GM19438 (cell line): ENCODE data around the gene HIVEP3.
"Not testable (repeated sequence)": the region's sequence is repeated elsewhere in the genome, so short reads cannot be mapped to it uniquely, and the experiment has no call there.

ENCODE experiments used
- ATAC-seq: cut with Tn5 transposase; IDR thresholded peaks from one replicate; pipeline ENCODE4 v1.9.1; 2021; ENCODE audit warnings: low read depth; ENCODE audit not compliant: unreplicated experiment

Gene HIVEP3

DNA sequence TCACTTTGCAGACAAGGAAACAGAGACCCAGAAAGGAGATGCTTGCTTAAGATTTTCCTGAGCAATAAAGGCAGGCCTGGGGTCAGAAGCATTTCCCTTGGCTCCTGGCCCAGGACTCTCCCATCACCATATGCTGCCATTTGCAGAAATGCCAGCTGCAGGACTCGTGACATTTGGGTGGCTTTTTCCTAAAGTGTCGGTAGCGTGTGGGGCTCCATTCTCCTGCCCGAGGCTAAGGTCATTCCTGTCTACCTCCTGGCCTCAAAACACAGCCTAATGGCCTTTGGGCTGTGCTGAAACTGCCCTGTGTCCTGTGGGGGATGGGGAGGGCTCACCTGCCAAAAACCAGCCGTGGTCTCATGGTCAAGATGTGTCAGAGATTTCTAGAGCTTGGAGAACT, 218.1 kb downstream of the HIVEP3 start:
- ATAC-seq = no peak

DNA sequence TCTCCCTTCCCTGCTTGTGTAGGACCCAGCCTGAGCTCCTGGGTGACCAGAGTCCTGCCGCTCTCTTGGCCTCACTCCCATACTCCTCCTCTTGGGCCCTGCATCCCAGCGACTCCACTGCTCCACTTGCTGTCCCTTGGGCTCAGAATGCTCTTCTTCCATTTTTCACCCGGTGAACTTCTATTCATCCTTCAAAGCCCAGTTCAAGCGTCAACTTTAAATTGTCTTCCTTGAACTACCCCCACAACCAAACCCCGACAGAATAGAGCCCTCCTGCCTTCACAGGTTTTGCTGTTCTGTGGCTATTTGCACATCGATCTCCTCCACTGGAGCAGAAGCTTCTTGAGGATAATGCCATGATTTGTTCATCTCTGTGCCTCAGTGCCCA, 218.9 kb downstream of the HIVEP3 start:
- no peak for ATAC-seq

DNA sequence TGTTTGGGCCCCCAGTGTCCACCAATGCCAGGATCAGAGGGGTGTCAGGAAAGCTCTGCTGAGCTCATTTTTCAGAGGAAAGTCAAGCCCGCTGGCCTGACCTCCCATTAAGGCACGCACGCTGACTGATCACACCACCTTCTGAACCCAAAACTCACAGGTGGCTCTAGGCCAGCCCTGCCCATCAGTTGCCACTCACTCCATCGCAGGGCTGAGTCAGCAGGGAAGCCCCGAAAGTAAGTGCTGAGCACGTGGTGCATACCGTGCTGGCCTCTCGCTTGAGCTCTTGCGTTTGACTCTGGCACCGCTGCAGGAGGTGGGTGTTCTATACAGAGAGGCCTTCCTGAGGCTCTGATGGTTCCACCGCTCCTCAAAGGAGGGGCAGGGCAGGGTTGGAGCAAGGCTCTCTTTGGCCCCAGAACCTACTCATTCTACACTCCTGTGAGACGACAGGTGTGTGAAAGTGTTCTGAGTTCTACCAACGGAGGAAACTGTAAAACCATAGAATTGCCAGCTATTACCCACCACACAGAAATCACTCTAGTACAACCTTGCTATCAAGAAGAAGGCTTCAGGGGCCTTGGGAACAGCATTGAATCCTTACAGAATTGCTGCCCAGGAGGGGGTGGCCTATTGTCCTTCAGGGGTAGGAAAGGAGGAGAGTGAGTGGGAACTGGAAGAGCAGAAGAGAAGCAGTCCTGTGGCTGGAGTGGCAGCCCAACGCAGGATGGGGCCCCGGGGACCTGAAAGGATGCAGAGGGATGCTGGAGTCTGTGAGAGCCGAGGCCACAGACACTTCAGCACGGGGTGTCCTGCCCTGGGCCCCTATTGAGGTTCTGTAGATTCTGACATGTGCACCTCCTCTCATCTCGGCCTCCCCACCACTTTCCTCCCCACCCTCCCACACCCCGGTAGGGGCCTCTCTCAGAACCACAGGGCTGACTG, 219.5 kb downstream of the HIVEP3 start:
- peak; percentile 85 for ATAC-seq

DNA sequence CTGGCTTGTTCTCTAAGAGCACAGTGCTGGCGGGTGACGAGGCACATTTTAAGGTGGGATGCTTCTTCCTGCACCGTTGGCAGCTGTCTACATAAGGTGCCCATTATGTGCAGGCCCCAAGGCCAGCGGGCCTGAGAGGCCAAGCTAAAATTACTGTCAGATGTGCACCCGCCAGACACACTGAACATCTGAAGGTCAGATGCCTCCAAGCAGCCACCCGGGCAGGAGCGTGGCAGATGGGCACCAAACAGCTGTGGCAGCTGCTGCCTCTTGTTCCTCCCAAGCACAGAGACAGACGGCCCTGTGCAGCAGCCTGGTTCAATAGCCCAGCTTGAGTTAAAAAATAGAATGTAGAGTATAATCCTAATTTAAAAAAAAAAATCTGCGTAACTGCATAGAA, 222.3 kb downstream of the HIVEP3 start:
- no peak for ATAC-seq

DNA sequence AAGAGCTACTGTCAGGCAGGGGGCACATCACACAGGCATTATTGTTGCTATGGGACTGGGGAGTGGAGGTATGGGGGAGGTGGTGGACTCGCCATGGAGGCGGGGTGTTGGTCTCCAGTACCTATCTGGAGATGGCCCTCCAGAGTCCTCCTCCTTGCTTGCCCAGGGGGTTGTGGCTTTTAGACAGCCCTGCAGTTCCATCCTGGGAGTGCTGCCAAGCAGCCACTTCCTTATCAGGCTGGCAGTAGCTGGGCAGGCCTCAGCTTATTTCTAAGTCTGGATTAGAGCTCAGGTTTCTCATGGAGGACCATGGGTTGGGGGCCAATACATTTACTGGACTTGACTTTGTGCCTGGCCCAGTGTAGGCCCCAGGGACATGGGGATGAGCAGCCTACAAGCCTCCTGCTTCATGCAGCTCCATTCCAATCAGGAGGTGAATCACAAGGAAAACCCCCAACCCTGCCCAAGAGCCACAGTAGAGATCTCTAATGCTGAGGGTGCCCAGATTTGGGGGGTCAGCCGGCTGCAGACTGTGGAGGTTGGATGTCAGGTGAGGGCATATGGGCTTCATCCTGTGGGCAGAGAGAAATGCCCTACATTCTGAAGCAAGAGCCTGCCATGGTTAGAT, 223.5 kb downstream of the HIVEP3 start:
- ATAC-seq = no peak

DNA sequence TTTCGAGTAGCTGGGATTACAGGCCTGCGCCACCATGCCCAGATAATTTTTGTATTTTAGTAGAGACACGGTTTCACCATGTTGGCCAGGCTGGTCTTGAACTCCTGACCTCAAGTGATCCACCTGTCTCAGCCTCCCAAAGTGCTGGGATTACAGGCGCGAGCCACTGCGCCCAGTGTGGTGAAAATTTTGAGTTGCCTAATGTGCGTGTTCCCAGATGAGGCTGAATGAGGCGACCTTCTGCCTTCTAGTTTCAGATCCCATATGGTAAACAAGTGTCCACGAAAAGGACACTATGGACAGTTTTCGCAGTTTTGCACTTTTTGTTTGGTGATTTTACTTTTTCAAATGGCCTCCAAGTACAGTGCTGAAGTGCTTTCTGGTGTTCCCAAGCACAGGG, 226.8 kb downstream of the HIVEP3 start:
- ATAC-seq = not testable (repeated sequence)

DNA sequence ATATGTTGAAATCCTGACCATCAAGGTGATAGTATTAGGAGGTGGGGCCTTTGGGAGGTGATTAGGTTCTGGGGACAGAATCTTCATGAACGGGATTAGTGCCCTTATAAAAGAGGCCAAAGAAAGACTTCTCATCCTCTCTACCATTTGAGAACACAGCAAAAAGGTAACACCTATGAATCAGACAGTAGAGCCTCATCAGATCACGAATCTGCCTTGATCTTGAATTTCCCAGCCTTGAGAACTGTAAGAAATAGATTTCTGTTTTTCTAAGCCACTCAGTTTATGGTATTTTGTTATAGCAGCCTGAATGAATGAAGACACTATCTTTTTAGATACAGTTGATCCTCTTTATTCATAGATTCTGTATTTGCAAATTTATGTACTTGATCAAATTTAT, 227.3 kb downstream of the HIVEP3 start:
- ATAC-seq = no peak

DNA sequence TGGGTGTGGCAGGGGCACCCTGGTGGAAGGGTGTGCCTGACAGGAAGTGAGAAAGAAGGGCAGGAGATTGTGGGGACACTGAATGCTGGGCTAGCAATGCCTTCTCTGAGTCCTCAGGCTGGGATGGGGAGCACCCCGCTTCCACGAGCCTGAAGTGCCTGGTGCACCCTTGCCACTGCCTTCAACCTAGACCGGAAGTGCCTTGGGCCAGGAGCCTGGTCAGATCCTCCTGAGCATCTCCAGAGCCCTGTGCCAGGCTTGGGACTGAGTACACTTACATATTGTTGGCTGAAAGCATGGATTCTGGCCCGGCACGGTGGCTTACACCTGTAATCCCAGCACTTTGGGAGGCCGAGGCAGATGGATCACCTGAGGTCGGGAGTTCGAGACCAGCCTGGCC, 228.4 kb downstream of the HIVEP3 start:
- ATAC-seq = no peak

DNA sequence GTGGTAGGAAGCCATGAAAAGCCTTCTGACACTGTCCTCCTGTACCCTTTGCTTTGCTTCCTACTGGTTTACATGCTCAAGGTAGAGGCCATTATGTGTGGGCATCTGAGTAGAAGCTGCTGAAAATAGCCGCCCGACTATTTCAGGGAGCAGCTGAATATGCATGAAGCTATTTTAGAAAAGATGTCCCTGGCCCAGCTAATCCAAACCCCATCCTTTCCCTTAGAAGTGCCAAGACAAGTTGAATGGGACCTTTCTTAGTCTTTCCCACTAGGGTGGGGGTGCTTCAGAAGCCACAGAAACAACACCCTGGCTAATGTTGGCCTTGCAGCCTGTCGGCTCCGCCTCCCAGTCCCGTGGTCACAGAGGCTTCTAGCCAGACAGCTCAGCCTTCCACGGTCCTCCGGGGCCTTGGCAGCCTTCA, 229.2 kb downstream of the HIVEP3 start:
- no peak for ATAC-seq

DNA sequence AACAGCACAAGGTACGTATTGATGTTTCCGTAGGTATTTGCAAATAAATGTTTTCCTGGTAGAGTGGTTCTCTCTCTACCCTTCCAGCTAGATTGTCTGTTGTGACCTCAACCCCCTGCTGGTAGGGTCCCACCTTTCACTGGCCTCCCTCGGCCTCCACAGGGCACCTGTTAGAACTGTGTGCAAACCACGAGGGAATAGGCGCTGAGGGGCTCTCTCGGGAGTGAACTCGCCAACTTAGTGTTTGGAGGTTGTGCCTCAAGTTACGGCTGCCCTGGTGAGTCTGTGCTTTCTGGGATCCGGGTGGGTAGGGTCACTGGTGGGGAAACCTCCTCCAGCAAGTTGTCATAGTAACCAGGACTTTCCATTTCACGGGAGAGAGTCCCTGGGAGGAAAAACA, 229.6 kb downstream of the HIVEP3 start:
- ATAC-seq = no peak

DNA sequence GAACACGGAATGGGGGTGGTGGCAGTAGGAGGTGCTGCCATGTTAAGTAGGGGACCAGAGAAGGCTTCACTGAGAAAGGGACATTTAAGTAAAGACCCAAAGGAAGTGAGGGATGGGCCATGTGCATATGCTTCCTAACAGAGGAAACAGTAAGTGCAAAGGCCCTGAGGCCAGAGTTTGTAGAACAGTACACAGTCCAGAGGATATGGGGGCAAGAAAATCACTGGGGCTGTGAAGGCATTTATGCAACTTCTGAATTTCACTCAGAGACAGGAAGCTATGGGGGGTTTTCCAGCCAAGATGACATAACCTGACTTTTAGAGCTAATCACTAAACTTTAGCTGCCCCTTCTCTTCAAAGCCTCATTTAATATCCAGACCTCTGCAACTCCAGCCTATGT, 231.7 kb downstream of the HIVEP3 start:
- no peak for ATAC-seq

DNA sequence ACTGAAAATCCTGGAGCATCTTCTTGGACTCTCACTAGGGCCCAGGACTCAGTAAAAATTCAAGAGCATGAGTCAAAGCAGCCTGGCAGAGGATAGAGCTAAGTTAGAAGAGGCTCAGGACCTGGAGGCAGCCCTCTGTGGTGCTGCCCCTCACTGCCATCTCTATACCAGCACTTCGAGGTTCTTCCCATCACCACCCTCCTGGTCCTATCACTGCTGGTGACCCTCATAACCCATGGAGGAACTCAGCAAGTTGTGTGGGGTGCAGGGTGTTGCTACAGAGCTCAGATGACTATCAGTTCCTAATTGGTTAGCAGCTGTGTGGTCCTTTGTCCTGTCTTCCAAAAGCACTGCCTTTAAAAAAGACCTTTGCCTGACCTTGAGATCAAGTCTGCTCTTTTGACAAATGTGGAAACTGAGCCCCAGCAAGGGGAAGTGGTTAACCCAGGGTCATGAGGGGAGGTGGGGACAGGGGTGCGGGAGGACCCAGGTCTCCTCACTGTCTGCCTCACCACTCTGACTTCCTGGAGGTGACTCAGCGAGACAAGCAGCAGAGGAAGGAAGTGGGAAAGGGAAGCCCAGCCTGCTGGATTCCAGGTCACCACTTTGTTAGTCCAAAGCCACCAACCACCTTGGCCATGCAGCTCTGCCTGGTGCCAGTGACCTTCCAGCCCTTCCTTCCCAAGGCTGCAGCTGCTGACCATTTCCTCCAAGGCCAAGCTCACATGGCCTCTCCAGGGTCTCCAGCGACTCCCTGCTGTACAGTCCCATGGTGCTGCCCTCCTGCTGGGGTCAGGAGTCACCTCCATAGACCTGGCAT, 234.8 kb downstream of the HIVEP3 start:
- ATAC-seq = no peak

DNA sequence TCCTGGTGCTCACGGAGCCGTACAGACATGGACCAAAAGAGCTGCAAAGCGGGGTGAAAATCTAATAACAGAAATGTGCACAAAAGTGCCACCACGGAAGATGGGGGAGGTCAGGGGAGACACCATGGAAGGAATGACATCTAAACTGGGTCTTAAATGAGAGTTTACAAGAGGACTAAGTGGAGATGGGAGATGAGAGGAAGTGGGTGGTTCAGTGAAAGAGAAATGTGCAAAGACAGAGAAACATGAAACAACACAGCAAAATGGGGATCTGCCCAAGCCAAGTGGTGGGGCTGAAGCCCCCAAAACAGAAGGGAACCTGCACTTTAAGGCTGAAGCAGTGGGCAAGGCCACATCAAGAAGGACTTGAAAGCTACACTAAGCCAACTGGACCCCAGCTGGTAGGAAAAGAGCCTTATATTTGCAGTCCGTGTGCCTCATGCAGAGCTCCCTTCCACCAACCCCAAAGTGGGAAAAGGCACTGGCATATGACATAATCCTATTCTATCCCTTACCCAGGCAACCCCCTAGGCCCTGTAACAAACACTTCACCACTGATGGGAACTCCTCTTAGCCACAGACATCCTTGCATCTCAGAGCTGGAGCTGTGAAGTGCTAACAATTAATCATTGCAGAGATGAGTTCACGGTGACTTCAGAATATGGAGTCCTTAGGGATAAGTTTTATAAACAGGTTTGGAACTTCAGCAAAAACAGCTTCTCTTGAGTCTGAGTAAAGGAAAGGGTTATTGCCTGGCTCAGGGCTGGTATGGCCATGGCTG, 235.7 kb downstream of the HIVEP3 start:
- ATAC-seq = no peak

DNA sequence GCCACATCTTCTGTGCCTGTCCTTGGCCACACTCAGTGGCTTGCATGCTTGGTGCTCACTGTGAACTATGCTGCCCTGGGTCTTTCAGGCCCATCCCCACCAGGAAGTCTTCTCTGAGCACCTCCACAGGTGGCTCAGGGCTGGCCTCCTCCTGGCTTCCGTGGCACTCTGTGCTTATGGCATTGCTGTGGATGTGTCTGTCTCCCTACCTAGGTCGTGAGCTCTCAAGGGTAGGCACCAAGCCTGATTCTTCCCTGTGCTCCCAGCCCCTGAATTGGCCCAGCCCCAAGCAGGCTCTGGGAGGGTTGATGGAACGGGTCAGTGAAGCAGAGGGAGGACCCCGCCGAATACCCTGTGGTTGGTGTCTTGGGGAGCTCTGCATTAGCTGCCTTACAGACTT, 236.6 kb downstream of the HIVEP3 start:
- ATAC-seq = no peak

DNA sequence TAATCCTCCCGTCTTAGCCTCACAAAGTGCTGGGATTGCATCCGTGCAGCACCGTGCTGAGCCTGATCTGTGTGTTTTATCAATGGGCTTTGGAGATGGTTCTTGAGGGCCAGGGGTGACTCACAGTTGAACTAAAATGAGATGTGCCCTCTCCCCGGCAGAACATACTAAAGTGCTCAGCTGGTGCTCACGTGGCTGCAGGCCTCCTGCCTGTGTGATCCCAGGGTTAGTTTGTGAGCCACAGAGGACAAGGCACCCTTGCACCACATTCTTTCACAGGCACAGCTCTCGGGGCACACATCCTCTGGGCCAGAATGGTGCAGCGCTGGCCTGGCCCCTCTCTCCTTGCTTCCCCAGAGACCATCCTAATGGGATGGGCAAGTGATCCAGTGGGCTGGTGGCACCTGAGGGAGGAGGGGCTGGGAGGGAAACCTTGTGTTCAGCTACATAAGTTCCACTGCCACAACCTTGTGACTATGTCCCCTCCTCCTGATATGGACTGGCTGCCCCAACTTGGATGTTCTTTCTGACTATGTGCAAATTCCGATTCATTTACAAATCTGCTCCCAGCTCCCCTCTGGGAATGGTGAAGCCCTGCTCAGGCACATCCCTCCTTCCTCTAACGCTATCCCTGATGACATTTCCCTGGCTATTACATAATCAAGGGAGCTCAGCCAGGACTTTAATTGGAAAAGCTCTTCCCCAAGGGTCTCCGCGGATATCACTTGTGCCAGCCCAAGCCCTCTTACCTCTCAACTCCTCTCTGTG, 237.2 kb downstream of the HIVEP3 start:
- ATAC-seq = no peak

DNA sequence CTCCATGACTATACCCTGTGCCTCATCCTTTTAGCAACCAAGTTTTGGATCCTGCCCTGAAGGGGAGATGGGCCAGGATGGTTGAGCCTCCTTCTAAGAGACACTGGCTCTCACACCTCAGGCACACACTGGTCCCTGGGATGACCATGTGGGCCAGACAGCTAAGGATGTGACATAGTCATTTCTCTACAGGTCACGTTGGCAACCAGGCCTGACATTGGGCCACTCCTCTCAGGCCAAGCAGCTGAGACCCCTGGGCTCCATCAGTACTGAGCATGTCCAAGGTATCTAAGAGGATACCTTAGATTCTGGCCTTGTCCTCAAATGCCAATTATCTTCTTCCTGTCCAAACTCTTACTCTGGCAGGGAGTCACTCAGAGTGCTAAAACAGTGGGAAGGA, 238.7 kb downstream of the HIVEP3 start:
- ATAC-seq = no peak

DNA sequence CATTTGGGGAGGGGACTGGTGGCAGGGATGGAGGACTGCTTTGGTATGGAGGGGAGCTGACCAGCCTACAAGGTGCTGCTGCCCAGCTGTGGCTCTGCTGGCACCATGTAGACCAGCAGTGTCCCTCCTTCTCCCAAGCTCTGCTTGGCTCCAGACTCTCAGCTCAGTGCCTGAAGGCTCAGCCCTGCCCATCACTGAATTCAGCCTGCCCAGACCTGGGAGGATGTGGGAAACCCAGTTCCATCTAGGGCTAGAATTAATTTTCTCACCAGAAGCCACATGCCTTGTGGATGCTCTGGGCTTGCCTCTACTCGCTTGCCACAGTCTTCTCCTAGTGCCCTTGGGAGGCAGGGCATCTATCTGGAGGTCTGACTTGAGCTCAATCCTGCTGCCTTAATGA, 239.2 kb downstream of the HIVEP3 start:
- no peak for ATAC-seq

DNA sequence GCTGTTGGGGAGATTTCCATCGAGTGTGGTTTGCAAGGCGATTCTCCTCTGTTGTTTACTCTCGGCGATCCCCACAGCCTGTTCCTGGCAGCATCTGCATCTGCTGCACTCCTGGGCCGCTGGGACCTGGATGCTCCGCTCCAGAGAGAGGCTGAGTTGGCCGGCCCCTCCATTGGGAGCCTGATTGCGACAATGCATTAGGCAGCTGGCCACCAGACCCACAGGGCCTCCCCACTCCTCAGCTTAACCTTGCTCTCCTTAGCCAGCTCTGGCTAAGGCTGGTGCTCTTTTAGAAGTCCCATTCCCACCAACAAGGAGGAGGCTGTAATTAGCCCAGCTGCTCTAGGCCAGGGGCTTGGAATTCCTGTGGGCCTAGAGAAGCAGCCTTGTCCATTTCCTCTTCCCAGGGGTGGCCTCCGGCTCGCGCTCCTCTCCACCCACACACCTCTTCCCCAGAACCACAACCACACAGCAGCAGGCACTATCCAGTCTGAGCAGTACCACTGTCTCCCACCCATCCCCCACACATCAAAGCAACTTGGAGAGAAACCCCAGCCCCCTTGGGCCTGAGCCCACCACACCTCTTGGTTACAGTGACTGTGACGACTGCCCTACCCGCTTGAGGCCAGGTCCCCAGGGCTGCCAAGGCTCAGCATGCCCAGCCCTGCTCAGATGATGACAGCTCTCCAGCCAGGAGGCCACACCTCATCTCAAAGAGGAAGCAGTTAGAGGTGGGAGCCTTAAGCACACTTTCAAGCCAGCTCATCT, 240.4 kb downstream of the HIVEP3 start:
- ATAC-seq = no peak

DNA sequence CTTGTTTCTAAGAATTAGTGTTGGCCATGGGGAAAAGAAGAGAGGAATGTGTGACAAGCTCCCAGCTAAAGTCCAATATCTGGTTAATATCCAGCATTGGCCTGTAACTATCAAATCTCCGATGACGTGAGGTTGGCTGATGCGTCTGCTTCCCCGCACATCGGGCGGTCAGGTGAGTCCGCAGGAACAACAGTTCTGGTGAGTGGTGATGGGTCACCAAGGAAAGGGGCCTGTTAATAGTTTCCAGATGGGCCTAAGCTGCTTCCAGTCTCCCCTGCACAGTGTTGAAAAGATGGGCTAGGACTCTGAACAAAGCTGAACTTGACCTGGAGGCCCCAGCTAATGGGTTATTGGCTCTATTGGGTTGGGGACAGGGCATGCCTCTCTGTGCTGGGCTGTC, 241.1 kb downstream of the HIVEP3 start:
- no peak for ATAC-seq
